Esophagus muscularis mucosa (tissue), 3 donors: ENCODE measurements around the gene TMCC1.

ENCODE experiments used
- CTCF ChIP-seq, 3 experiments: fragments of 200-600 bp in 2 of 3; fragments of 450-650 bp in 1 of 3; sonication (generic) in 2 of 3; IDR thresholded peaks; one replicate each; pipeline ENCODE4 v1.5.1; 2017 to 2019; ENCODE audit warnings: antibody characterized with exemption in 3 of 3, mild to moderate bottlenecking in 2 of 3, moderate library complexity in 1 of 3
- POLR2A ChIP-seq: fragments of 450-650 bp; IDR thresholded peaks from one replicate; pipeline ENCODE4 v1.6.1; 2017; ENCODE audit warnings: antibody characterized with exemption, moderate library complexity, mild to moderate bottlenecking, low read depth
- POLR2AphosphoS5 ChIP-seq, 2 donors: sonication (generic); formaldehyde crosslinking; IDR thresholded peaks; one replicate each; pipeline ENCODE4 v1.6.1; 2017; ENCODE audit warnings: antibody characterized with exemption in 2 of 2

GRCh38 chr3:129747992-129748391 lies 145.5 kb downstream of the TMCC1 start:
- no peak for TF ChIP-seq POLR2A
- TF ChIP-seq CTCF (IDR thresholded peaks at IDR 0.05), result no peak
- TF ChIP-seq POLR2AphosphoS5 (IDR thresholded peaks at IDR 0.05), result no peak
